Measurements from ENCODE around the gene CDYL2. TPM values are rescaled to one million over a fixed set of nuclear protein-coding genes. Genes with fewer than 3 reads are reported as not detected.

The CDYL2 gene
- total and polyA plus RNA-seq, 7 donors: 1.2 to 8.8 (median 2.5) TPM

DNA sequence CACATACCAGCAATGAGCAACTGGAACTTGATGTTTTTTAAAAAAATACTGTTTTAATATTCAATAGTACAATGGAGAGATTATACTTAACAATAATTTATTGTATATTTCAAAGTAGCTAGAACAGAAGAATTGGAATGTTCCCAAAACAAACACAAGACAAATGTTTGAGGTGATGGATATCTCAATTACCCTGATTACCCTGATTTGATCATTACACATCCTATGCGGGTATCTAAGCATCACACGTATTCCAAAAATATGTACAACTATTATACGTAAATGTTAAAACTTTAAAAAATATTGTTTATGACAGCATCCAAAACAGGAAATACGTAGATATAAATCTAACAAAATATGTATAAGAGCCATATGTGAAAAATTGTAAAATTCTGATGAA, 166.8 kb downstream of the CDYL2 start:
- Histone ChIP-seq H3K27ac (no peak overlapping the region), H3K36me3 (no peaks in the 10 kb centered on the region), H3K27me3 (no peaks in the 10 kb centered on the region), H3K4me1 (no peaks in the 10 kb centered on the region), H3K4me3 (no peak overlapping the region), H3K9me3 (no peaks in the 10 kb centered on the region)
- DNase-seq: no peak
- WGBS, 2 donors: 90 to 93% methylated on average over 4 of the region's 4 CpGs
- TF ChIP-seq POLR2A (IDR thresholded peaks at IDR 0.05): no peak
- TF ChIP-seq POLR2AphosphoS5 (IDR thresholded peaks at IDR 0.05): no peak
- TF ChIP-seq CTCF (IDR thresholded peaks at IDR 0.05): no peak
- TF ChIP-seq EP300 (IDR thresholded peaks at IDR 0.05): no peak
- intact Hi-C loops (cut with DNase I): no loop called here

DNA sequence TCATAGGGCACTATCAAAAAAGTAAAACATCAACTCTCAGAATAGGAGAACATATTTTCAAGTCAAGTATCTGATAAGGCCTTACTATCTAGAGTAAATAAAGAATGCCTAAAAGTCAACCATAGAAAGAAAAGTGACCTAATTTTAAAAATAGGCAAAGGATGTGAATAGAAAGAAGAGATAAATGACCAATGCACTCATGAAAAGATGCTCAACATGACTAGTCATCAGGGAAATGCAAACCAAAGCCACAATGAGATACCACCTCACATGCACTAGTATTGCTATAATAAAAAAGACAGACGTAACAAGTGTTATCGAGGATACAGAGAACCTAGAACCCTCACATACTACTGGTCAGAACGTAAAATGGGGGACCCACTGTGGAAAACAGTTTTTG, 172.8 kb downstream of the CDYL2 start:
- WGBS, 2 donors: 82 to 95% methylated on average over 3 of the region's 3 CpGs

DNA sequence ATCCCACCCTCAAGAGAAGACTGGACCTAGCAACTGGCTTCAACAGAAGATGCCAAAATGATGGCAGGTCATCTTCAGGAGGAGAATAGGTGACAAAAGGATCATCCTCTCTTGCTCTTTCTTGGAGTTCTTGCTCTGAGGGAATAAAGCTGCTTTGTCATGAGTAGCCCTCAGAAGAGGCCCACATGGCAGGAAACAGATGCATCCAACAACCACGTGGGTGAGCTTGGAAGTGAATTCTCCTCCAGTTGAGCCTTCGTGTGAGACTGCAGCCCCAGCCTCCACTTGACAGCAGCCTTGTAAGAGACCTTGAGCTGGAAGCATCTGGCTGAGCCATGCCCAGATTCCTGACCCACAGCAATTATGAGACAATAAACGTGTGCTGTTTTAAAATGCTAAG, 176.1 kb downstream of the CDYL2 start:
- no peaks in the 10 kb centered on the region for H3K27me3 ChIP-seq
- H3K9me3 ChIP-seq: peaks cover 0 to 2% (median 0%) of the 10 kb centered on the region in 4 donors
- H3K27ac ChIP-seq: no peak overlapping the region
- intact Hi-C loops (cut with DNase I): no loop called here
- H3K4me3 ChIP-seq: no peak overlapping the region
- no peaks in the 10 kb centered on the region for H3K4me1 ChIP-seq
- H3K36me3 ChIP-seq: no peaks in the 10 kb centered on the region
- DNase-seq: no peak
- 74 to 78% methylated on average over 3 of the region's 3 CpGs for WGBS, 2 donors
- TF ChIP-seq EP300 (IDR thresholded peaks at IDR 0.05) (no peak), POLR2A (IDR thresholded peaks at IDR 0.05) (no peak), POLR2AphosphoS5 (IDR thresholded peaks at IDR 0.05) (no peak), CTCF (IDR thresholded peaks at IDR 0.05) (no peak)

More for the DNA sequence above, 172.8 kb downstream of the CDYL2 start:
- Histone ChIP-seq H3K4me3 (no peak overlapping the region), H3K27ac (no peak overlapping the region), H3K9me3 (peaks cover 0 to 2% (median 0%) of the 10 kb centered on the region in 4 donors), H3K36me3 (no peaks in the 10 kb centered on the region), H3K27me3 (no peaks in the 10 kb centered on the region), H3K4me1 (no peaks in the 10 kb centered on the region)
- TF ChIP-seq CTCF (IDR thresholded peaks at IDR 0.05): no peak
- no peak for TF ChIP-seq EP300 (IDR thresholded peaks at IDR 0.05)
- no peak for TF ChIP-seq POLR2AphosphoS5 (IDR thresholded peaks at IDR 0.05)
- no peak for TF ChIP-seq POLR2A (IDR thresholded peaks at IDR 0.05)
- DNase-seq: no peak
- intact Hi-C loops (cut with DNase I): no loop called here

DNA sequence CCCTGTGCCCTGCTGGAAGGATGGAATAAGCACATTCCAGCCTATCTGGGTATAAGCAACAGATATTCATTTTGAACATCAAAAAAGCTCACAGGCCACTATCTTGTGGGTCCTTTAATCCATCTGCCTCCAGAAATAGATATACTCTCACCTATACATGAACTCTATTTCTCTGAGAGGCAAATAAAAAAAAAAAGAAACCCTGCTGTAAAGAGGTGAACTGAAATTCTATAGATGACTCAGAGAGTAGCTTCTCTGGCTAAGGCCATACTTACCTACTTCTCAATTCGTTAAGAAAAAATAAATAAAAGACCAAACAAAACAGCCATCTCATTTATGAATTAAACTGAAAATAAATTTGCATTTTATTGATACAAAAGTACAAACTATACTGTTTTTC, 177.3 kb downstream of the CDYL2 start:
- H3K36me3 ChIP-seq: no peaks in the 10 kb centered on the region
- intact Hi-C loops (cut with DNase I): no loop called here
- H3K4me3 ChIP-seq: no peak overlapping the region
- H3K9me3 ChIP-seq: peaks cover 0 to 2% (median 0%) of the 10 kb centered on the region in 4 donors
- H3K4me1 ChIP-seq: no peaks in the 10 kb centered on the region
- TF ChIP-seq POLR2A (IDR thresholded peaks at IDR 0.05): no peak
- TF ChIP-seq POLR2AphosphoS5 (IDR thresholded peaks at IDR 0.05): no peak
- TF ChIP-seq EP300 (IDR thresholded peaks at IDR 0.05): no peak
- 68 to 74% methylated on average over 1 of the region's 1 CpG for WGBS, 2 donors
- H3K27me3 ChIP-seq: no peaks in the 10 kb centered on the region
- H3K27ac ChIP-seq: no peak overlapping the region
- DNase-seq: no peak

- Histone ChIP-seq H3K27ac (no peak overlapping the region), H3K4me3 (no peak overlapping the region), H3K36me3 (no peaks in the 10 kb centered on the region), H3K4me1 (no peaks in the 10 kb centered on the region), H3K27me3 (no peaks in the 10 kb centered on the region), H3K9me3 (peaks cover 0 to 2% (median 0%) of the 10 kb centered on the region in 4 donors)
- 80 to 90% methylated on average over 4 of the region's 4 CpGs for WGBS, 2 donors
- DNase-seq: no peak
- intact Hi-C loops (cut with DNase I): no loop called here
- TF ChIP-seq CTCF (IDR thresholded peaks at IDR 0.05) (no peak), POLR2A (IDR thresholded peaks at IDR 0.05) (no peak), EP300 (IDR thresholded peaks at IDR 0.05) (no peak), POLR2AphosphoS5 (IDR thresholded peaks at IDR 0.05) (no peak)
These were observed 181.0 kb downstream of the CDYL2 start for GRCh38 chr16:80623376-80623775.
